Measurements from ENCODE around the gene ZFC3H1. TPM values are rescaled to one million over a fixed set of nuclear protein-coding genes. Genes with fewer than 3 reads are reported as not detected.

ZFC3H1 gene
- total and polyA plus RNA-seq, 9 of the 15 experiments (the other 6 are each of a cell fraction or from before 2014, with no cell fraction given) = 14.8 to 80.5 (median 22.1) TPM

DNA sequence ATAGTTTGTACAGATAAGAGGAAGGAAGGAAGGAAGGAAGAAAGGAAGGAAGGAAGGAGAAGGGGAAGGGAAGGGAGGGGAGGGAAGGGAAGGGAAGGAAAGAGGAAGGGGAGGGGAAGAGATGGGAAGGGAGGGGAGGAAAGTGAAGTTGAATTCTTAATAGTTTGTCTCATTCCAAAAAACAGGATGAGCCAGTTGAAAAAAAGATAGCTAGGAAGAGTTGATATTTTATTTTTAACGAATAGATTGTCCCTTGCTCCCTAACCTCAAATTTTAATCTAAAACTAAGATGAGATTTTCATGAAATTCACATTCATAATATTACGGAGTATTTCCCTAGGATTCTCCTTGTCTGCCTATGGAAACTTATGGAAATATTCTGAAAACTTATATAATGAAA lies 80.7 kb downstream of the ZFC3H1 start:
- POLR2A ChIA-PET = no interaction called here
- Histone ChIP-seq H3K9ac (ENCODE audit: insufficient read depth in 1 of 2, low read depth in 2 of 2, low read length in 2 of 2) (no peak overlapping the region), H3K27ac (ENCODE audit: extremely low read depth, low read depth, low read length) (no peak overlapping the region), H3K9me3 (replicated peaks; ENCODE audit: control insufficient read depth, insufficient read depth, low read depth, low read length) (no peaks in the 10 kb centered on the region), H3K4me1 (replicated peaks in 1 of 2; ENCODE audit: control insufficient read depth in 2 of 2, insufficient read depth in 2 of 2, low read length in 2 of 2) (no peaks in the 10 kb centered on the region; a peak in 1 of 5 replicates), H3K79me2 (ENCODE audit: control insufficient read depth, insufficient read depth, low read length) (no peaks in the 10 kb centered on the region), H4K20me1 (replicated peaks; ENCODE audit: control insufficient read depth, insufficient read depth, low read length) (no peaks in the 10 kb centered on the region), H3K36me3 (ENCODE audit: control insufficient read depth, insufficient read depth, low read length) (no peaks in the 10 kb centered on the region), H3K27me3 (ENCODE audit: control insufficient read depth in 2 of 2, insufficient read depth in 2 of 2, low read length in 2 of 2) (peaks cover 0 to 7% of the 10 kb centered on the region in 2 experiments; a peak in 1 of 5 replicates), H2AFZ (ENCODE audit: low read depth, low read length) (no peak overlapping the region), H3K4me3 (no peak overlapping the region), H3K9me1 (ENCODE audit: control insufficient read depth, insufficient read depth, low read length) (no peaks in the 10 kb centered on the region), H3K4me2 (ENCODE audit: insufficient read depth, low read length) (no peak overlapping the region)
- FAIRE-seq (no peak), ATAC-seq (no peak), DNase-seq (ENCODE audit: extremely low read depth in 1 of 4, low spot score in 3 of 4) (no peak)
- intact Hi-C loops (cut with micrococcal nuclease) (no loop called here), in situ Hi-C loops (cut with MboI) (no loop called here)
- CTCF ChIA-PET (ENCODE audit: low intra/inter-chr PET ratio) = no interaction called here
- WGBS (ENCODE audit: insufficient coverage, low coverage, missing lambda C conversion rate) = 20% methylated on average over 2 of the region's 2 CpGs
- no TSS peak for BruUV-seq (replicated peaks)
- TF ChIP-seq, protein P1, sequence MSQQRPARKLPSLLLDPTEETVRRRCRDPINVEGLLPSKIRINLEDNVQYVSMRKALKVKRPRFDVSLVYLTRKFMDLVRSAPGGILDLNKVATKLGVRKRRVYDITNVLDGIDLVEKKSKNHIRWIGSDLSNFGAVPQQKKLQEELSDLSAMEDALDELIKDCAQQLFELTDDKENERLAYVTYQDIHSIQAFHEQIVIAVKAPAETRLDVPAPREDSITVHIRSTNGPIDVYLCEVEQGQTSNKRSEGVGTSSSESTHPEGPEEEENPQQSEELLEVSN (IDR thresholded peaks at IDR 0.05; ENCODE audit: borderline replicate concordance in 1 of 2, extremely low read depth in 1 of 2, insufficient read depth in 1 of 2, insufficient read length in 1 of 2, low read depth in 1 of 2, low read length in 1 of 2, poor library complexity in 1 of 2, severe bottlenecking in 1 of 2) = no peak
- TF ChIP-seq SRSF7 (optimal IDR thresholded peaks at IDR 0.05; ENCODE audit: low read depth, low read length) = no peak
- TF ChIP-seq TAF9B (IDR thresholded peaks at IDR 0.05; ENCODE audit: partially characterized antibody) = no peak
- no peak for TF ChIP-seq HMG20A (CRISPR knock-in tag; conservative IDR thresholded peaks at IDR 0.05)
- no peak for TF ChIP-seq ZFX (CRISPR knock-in tag; IDR thresholded peaks at IDR 0.05)
- TF ChIP-seq MAFF (IDR thresholded peaks at IDR 0.05; ENCODE audit: low read length) = no peak
- TF ChIP-seq, protein P2, sequence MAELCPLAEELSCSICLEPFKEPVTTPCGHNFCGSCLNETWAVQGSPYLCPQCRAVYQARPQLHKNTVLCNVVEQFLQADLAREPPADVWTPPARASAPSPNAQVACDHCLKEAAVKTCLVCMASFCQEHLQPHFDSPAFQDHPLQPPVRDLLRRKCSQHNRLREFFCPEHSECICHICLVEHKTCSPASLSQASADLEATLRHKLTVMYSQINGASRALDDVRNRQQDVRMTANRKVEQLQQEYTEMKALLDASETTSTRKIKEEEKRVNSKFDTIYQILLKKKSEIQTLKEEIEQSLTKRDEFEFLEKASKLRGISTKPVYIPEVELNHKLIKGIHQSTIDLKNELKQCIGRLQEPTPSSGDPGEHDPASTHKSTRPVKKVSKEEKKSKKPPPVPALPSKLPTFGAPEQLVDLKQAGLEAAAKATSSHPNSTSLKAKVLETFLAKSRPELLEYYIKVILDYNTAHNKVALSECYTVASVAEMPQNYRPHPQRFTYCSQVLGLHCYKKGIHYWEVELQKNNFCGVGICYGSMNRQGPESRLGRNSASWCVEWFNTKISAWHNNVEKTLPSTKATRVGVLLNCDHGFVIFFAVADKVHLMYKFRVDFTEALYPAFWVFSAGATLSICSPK (IDR thresholded peaks at IDR 0.05; ENCODE audit: borderline replicate concordance) = no peak
- TF ChIP-seq, protein P3, sequence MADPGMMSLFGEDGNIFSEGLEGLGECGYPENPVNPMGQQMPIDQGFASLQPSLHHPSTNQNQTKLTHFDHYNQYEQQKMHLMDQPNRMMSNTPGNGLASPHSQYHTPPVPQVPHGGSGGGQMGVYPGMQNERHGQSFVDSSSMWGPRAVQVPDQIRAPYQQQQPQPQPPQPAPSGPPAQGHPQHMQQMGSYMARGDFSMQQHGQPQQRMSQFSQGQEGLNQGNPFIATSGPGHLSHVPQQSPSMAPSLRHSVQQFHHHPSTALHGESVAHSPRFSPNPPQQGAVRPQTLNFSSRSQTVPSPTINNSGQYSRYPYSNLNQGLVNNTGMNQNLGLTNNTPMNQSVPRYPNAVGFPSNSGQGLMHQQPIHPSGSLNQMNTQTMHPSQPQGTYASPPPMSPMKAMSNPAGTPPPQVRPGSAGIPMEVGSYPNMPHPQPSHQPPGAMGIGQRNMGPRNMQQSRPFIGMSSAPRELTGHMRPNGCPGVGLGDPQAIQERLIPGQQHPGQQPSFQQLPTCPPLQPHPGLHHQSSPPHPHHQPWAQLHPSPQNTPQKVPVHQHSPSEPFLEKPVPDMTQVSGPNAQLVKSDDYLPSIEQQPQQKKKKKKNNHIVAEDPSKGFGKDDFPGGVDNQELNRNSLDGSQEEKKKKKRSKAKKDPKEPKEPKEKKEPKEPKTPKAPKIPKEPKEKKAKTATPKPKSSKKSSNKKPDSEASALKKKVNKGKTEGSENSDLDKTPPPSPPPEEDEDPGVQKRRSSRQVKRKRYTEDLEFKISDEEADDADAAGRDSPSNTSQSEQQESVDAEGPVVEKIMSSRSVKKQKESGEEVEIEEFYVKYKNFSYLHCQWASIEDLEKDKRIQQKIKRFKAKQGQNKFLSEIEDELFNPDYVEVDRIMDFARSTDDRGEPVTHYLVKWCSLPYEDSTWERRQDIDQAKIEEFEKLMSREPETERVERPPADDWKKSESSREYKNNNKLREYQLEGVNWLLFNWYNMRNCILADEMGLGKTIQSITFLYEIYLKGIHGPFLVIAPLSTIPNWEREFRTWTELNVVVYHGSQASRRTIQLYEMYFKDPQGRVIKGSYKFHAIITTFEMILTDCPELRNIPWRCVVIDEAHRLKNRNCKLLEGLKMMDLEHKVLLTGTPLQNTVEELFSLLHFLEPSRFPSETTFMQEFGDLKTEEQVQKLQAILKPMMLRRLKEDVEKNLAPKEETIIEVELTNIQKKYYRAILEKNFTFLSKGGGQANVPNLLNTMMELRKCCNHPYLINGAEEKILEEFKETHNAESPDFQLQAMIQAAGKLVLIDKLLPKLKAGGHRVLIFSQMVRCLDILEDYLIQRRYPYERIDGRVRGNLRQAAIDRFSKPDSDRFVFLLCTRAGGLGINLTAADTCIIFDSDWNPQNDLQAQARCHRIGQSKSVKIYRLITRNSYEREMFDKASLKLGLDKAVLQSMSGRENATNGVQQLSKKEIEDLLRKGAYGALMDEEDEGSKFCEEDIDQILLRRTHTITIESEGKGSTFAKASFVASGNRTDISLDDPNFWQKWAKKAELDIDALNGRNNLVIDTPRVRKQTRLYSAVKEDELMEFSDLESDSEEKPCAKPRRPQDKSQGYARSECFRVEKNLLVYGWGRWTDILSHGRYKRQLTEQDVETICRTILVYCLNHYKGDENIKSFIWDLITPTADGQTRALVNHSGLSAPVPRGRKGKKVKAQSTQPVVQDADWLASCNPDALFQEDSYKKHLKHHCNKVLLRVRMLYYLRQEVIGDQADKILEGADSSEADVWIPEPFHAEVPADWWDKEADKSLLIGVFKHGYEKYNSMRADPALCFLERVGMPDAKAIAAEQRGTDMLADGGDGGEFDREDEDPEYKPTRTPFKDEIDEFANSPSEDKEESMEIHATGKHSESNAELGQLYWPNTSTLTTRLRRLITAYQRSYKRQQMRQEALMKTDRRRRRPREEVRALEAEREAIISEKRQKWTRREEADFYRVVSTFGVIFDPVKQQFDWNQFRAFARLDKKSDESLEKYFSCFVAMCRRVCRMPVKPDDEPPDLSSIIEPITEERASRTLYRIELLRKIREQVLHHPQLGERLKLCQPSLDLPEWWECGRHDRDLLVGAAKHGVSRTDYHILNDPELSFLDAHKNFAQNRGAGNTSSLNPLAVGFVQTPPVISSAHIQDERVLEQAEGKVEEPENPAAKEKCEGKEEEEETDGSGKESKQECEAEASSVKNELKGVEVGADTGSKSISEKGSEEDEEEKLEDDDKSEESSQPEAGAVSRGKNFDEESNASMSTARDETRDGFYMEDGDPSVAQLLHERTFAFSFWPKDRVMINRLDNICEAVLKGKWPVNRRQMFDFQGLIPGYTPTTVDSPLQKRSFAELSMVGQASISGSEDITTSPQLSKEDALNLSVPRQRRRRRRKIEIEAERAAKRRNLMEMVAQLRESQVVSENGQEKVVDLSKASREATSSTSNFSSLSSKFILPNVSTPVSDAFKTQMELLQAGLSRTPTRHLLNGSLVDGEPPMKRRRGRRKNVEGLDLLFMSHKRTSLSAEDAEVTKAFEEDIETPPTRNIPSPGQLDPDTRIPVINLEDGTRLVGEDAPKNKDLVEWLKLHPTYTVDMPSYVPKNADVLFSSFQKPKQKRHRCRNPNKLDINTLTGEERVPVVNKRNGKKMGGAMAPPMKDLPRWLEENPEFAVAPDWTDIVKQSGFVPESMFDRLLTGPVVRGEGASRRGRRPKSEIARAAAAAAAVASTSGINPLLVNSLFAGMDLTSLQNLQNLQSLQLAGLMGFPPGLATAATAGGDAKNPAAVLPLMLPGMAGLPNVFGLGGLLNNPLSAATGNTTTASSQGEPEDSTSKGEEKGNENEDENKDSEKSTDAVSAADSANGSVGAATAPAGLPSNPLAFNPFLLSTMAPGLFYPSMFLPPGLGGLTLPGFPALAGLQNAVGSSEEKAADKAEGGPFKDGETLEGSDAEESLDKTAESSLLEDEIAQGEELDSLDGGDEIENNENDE (IDR thresholded peaks at IDR 0.05; ENCODE audit: low read depth, low read length) = no peak

Data from K562 (cell line).